Panc1 (cell line): Measurements from ENCODE around the gene IFNB1.

Source experiments
- SIN3A ChIP-seq: IDR thresholded peaks from 2 replicates; pipeline ENCODE4 v1.6.1; 2012; ENCODE audit warnings: low read depth, mild to moderate bottlenecking, low read length, moderate library complexity, borderline replicate concordance; ENCODE audit not compliant: insufficient read depth
- TF ChIP-seq, protein P1 (sequence below): fragments of 450-650 bp; IDR thresholded peaks from 2 replicates; pipeline ENCODE4 v1.5.1; 2017; ENCODE audit warnings: mild to moderate bottlenecking

- TF ChIP-seq, protein P1, sequence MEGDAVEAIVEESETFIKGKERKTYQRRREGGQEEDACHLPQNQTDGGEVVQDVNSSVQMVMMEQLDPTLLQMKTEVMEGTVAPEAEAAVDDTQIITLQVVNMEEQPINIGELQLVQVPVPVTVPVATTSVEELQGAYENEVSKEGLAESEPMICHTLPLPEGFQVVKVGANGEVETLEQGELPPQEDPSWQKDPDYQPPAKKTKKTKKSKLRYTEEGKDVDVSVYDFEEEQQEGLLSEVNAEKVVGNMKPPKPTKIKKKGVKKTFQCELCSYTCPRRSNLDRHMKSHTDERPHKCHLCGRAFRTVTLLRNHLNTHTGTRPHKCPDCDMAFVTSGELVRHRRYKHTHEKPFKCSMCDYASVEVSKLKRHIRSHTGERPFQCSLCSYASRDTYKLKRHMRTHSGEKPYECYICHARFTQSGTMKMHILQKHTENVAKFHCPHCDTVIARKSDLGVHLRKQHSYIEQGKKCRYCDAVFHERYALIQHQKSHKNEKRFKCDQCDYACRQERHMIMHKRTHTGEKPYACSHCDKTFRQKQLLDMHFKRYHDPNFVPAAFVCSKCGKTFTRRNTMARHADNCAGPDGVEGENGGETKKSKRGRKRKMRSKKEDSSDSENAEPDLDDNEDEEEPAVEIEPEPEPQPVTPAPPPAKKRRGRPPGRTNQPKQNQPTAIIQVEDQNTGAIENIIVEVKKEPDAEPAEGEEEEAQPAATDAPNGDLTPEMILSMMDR: no peak
- TF ChIP-seq SIN3A: no peak
Measured at GRCh38 chr9:21031091-21031807, 46.5 kb downstream of the IFNB1 start, which contains the start of gene HACD4.
